Measurements from ENCODE around the gene EEFSEC. TPM values are rescaled to one million over a fixed set of nuclear protein-coding genes. Genes with fewer than 3 reads are reported as not detected.

Gene EEFSEC
- total RNA-seq, 1 experiment from 2014 or later, result 9.6 TPM

DNA sequence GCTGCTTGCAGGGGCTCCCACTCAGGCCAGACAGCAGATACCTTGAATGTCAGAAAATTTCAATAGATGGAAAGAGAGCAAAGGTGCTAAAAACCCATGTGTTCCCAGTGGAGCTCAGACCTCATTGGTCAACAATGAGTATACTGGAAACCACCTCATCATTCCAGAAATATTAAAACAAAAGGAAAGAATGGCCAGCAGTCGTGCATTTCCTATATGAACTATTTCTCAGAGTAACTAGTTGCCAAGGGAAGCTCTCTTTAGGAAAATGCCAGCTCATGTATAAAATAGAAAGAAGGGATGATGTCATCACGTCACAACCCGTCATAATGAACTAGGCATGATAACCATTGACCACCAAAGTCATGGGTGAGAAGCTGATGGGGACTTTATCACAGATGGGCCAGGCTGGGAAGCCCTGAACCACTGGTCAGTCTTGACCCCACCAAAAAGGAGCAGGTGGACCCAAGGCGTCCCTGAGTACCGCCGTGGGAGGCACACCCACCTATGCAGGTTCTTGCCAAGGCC is 295.9 kb downstream of the EEFSEC start:
- no peak overlapping the region for H3K9ac ChIP-seq (ENCODE audit: low read length)
- H3K4me1 ChIP-seq (ENCODE audit: insufficient read depth, low read length), result no peaks in the 10 kb centered on the region
- no peak overlapping the region for H3K4me2 ChIP-seq (ENCODE audit: low read length)
- CTCF ChIA-PET, result no interaction called here
- no peak overlapping the region for H2AFZ ChIP-seq (ENCODE audit: low read length)
- no peak for ATAC-seq
- TF ChIP-seq, protein P1, sequence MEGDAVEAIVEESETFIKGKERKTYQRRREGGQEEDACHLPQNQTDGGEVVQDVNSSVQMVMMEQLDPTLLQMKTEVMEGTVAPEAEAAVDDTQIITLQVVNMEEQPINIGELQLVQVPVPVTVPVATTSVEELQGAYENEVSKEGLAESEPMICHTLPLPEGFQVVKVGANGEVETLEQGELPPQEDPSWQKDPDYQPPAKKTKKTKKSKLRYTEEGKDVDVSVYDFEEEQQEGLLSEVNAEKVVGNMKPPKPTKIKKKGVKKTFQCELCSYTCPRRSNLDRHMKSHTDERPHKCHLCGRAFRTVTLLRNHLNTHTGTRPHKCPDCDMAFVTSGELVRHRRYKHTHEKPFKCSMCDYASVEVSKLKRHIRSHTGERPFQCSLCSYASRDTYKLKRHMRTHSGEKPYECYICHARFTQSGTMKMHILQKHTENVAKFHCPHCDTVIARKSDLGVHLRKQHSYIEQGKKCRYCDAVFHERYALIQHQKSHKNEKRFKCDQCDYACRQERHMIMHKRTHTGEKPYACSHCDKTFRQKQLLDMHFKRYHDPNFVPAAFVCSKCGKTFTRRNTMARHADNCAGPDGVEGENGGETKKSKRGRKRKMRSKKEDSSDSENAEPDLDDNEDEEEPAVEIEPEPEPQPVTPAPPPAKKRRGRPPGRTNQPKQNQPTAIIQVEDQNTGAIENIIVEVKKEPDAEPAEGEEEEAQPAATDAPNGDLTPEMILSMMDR (conservative IDR thresholded peaks at IDR 0.05; ENCODE audit: low read depth, low read length), result no peak
- TF ChIP-seq EZH2phosphoT487 (IDR thresholded peaks at IDR 0.05; ENCODE audit: borderline replicate concordance, low read length) (no peak), EZH2 (IDR thresholded peaks at IDR 0.05; ENCODE audit: low read length, unreplicated experiment) (no peak)
- H3K9me3 ChIP-seq (ENCODE audit: low read length), result no peaks in the 10 kb centered on the region
- H3K36me3 ChIP-seq (ENCODE audit: low read depth, low read length), result no peaks in the 10 kb centered on the region
- H3F3A ChIP-seq (ENCODE audit: low read length, unreplicated experiment), result no peaks in the 10 kb centered on the region
- H4K20me1 ChIP-seq (ENCODE audit: low read length), result no peaks in the 10 kb centered on the region
- POLR2A ChIA-PET (ENCODE audit: unreplicated experiment), result no interaction called here
- BruUV-seq (replicated peaks), result no TSS peak
- no peak for DNase-seq
- H3K27me3 ChIP-seq (ENCODE audit: low read length), result no peaks in the 10 kb centered on the region
- H3K4me3 ChIP-seq (ENCODE audit: low read length), result no peak overlapping the region
- H3K79me2 ChIP-seq (ENCODE audit: low read length), result no peaks in the 10 kb centered on the region
- H3K9me2 ChIP-seq (replicated peaks; ENCODE audit: low read length), result no peaks in the 10 kb centered on the region
- intact Hi-C loops (cut with micrococcal nuclease), result no loop called here
- H3K27ac ChIP-seq (ENCODE audit: low read length), result no peak overlapping the region

DNA sequence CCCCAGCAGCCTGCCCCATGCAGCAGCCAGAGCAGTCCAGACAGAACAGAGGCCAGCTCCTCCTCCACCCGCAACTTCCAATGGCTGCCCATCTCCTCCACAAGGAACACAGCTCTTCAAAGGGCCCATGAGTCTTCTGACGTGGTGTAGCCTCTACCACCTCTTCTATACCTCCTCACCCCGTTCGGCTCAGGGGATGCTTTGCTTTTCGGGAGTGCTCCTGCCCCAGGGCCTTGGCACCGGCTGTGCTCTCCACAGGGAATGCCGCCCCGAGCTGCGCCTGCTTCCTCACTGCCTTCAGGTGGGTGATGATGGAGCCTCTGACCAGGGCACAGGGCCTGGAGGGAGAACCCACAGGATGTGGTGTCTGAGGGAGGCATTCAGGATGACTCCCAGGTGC is 298.8 kb downstream of the EEFSEC start:
- no peak overlapping the region for H2AFZ ChIP-seq (ENCODE audit: low read length)

DNA sequence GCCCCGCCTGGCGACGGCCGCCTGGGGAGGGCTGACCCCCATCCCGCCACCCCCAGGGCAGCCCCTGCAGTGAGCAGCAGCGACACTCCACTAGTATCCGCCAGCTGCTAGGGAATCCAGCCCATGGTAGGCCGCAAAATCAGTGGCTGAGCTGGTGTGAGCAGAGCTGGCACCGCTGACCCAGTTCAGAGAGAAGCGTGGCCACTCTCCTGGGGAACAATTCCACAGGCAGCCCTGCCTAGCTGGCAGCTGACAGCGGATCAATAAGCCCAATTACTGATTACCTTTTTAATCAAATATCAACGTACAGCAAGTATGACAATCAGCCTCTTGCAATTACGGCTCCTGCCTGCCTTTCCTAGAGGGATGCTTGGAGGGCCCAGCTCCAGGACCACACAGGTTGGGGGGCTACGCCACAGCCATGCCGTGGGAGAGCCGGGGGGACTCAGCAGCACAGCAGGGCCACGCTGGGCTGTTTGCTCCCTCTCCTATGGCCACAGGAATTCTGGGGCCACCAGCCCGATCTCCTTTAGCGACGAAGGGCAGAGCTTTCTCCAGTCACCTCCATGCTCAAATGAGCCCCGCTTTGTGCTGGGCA is 299.5 kb downstream of the EEFSEC start:
- H3K79me2 ChIP-seq (ENCODE audit: low read length), result no peaks in the 10 kb centered on the region
- no peaks in the 10 kb centered on the region for H3F3A ChIP-seq (ENCODE audit: low read length, unreplicated experiment)
- intact Hi-C loops (cut with micrococcal nuclease), result no loop called here
- H3K4me3 ChIP-seq (ENCODE audit: low read length), result no peak overlapping the region
- H3K4me1 ChIP-seq (ENCODE audit: insufficient read depth, low read length), result no peaks in the 10 kb centered on the region
- DNase-seq, result no peak
- H3K27ac ChIP-seq (ENCODE audit: low read length), result no peak overlapping the region
- H3K27me3 ChIP-seq (ENCODE audit: low read length), result no peaks in the 10 kb centered on the region
- POLR2A ChIA-PET (ENCODE audit: unreplicated experiment), result no interaction called here
- TF ChIP-seq EZH2phosphoT487 (IDR thresholded peaks at IDR 0.05; ENCODE audit: borderline replicate concordance, low read length), result no peak
- TF ChIP-seq, protein P1 (conservative IDR thresholded peaks at IDR 0.05; ENCODE audit: low read depth, low read length), result no peak
- no peak for TF ChIP-seq EZH2 (IDR thresholded peaks at IDR 0.05; ENCODE audit: low read length, unreplicated experiment)
- no peak overlapping the region for H3K9ac ChIP-seq (ENCODE audit: low read length)
- no peak for ATAC-seq
- no peaks in the 10 kb centered on the region for H3K36me3 ChIP-seq (ENCODE audit: low read depth, low read length)
- no peak overlapping the region for H3K4me2 ChIP-seq (ENCODE audit: low read length)
- CTCF ChIA-PET, result no interaction called here
- BruUV-seq (replicated peaks), result no TSS peak
- no peaks in the 10 kb centered on the region for H4K20me1 ChIP-seq (ENCODE audit: low read length)
- H2AFZ ChIP-seq (ENCODE audit: low read length), result no peak overlapping the region
- no peaks in the 10 kb centered on the region for H3K9me3 ChIP-seq (ENCODE audit: low read length)
- no peaks in the 10 kb centered on the region for H3K9me2 ChIP-seq (replicated peaks; ENCODE audit: low read length)

More for the DNA sequence above, 298.8 kb downstream of the EEFSEC start:
- TF ChIP-seq EZH2 (IDR thresholded peaks at IDR 0.05; ENCODE audit: low read length, unreplicated experiment), result no peak
- no peak for TF ChIP-seq EZH2phosphoT487 (IDR thresholded peaks at IDR 0.05; ENCODE audit: borderline replicate concordance, low read length)
- TF ChIP-seq, protein P1 (conservative IDR thresholded peaks at IDR 0.05; ENCODE audit: low read depth, low read length), result no peak
- Histone ChIP-seq H4K20me1 (ENCODE audit: low read length) (no peaks in the 10 kb centered on the region), H3K4me3 (ENCODE audit: low read length) (no peak overlapping the region), H3K9ac (ENCODE audit: low read length) (no peak overlapping the region), H3K79me2 (ENCODE audit: low read length) (no peaks in the 10 kb centered on the region), H3K9me2 (replicated peaks; ENCODE audit: low read length) (no peaks in the 10 kb centered on the region), H3K4me1 (ENCODE audit: insufficient read depth, low read length) (no peaks in the 10 kb centered on the region), H3K27me3 (ENCODE audit: low read length) (no peaks in the 10 kb centered on the region), H3K27ac (ENCODE audit: low read length) (no peak overlapping the region), H3F3A (ENCODE audit: low read length, unreplicated experiment) (no peaks in the 10 kb centered on the region), H3K36me3 (ENCODE audit: low read depth, low read length) (no peaks in the 10 kb centered on the region), H3K9me3 (ENCODE audit: low read length) (no peaks in the 10 kb centered on the region), H3K4me2 (ENCODE audit: low read length) (no peak overlapping the region)
- intact Hi-C loops (cut with micrococcal nuclease), result no loop called here
- no peak for DNase-seq
- no peak for ATAC-seq
- POLR2A ChIA-PET (ENCODE audit: unreplicated experiment), result no interaction called here
- CTCF ChIA-PET, result no interaction called here
- no TSS peak for BruUV-seq (replicated peaks)

Data from PC-3 (cell line).